ENCODE data around the gene SLC48A1.

GRCh38 chr12:47758834-47759690, 14.0 kb upstream of the SLC48A1 start, which contains the start of gene RAPGEF3:
- TF ChIP-seq HDGF (IDR thresholded peaks at IDR 0.05; ENCODE audit: borderline replicate concordance) (no peak), FOXK2 (IDR thresholded peaks at IDR 0.05) (no peak), FOXA1 (IDR thresholded peaks at IDR 0.05) (no peak), ELF4 (IDR thresholded peaks at IDR 0.05) (no peak), SP1 (IDR thresholded peaks at IDR 0.05) (no peak), PKNOX1 (IDR thresholded peaks at IDR 0.05) (no peak), CTBP1 (IDR thresholded peaks at IDR 0.05; ENCODE audit: borderline replicate concordance) (no peak)

Measured in HEK293T (cell line).